Measurements from ENCODE around the gene SIGMAR1.

SIGMAR1 gene

DNA sequence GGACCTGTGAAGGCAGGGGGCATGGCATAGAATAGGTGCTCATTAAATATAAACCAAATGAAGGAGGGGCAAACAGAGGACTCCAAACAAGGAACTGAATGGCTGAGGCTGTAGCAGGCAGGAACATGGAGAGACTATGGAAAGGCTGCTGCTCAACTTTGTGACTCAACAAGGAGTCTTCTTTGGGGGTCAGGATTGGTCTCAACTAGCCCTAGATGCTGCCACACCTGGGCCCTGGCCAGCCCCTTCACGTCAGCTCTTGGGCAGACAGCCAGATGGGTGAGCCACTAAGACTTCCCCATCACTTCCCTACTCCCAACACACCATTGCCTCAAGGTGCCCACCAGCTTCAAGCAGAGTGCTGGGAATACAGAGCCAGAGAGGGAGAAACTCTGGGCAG lies 36.7 kb downstream of the SIGMAR1 start:
- DNase-seq, result no peak

DNA sequence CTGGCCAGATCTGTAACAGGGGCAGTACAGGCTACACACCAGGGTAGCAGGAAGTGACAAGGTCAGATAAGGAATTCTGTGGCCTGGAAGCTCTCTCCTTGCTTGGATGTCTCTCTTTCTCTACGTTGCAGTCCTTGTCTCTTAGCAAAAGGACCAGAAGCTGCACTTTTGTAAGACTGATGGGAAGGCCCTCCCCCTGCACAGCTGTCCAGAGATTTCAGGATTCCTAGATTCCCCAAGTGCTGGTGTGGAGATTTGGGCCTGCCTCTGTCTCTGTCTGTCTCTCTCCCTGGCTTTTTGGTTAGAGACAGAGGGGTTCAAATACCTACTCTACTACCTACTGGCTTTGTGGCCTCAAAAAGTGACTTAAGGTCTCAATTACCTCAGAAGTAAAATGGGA lies 38.0 kb downstream of the SIGMAR1 start:
- DNase-seq, result no peak

DNA sequence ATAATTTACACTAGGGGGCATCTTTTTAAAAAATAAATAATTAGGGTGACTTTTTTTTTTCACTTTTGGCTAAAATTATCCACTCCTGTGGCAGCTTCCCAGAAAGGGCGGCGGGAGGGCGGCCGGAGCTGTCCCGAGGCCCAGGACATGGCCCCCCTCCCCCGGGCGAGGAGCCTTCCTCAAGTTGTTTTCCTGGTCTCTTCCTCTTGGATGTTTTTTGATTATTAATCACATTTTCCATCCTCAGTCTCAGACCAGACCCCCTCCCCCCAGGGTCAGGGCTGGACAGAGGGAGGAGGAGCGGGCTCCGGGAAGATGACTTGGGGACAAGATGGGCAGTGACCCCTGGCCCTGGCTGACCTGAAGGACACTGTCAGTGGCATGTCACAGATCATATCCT lies 43.4 kb downstream of the SIGMAR1 start:
- DNase-seq, result no peak

DNA sequence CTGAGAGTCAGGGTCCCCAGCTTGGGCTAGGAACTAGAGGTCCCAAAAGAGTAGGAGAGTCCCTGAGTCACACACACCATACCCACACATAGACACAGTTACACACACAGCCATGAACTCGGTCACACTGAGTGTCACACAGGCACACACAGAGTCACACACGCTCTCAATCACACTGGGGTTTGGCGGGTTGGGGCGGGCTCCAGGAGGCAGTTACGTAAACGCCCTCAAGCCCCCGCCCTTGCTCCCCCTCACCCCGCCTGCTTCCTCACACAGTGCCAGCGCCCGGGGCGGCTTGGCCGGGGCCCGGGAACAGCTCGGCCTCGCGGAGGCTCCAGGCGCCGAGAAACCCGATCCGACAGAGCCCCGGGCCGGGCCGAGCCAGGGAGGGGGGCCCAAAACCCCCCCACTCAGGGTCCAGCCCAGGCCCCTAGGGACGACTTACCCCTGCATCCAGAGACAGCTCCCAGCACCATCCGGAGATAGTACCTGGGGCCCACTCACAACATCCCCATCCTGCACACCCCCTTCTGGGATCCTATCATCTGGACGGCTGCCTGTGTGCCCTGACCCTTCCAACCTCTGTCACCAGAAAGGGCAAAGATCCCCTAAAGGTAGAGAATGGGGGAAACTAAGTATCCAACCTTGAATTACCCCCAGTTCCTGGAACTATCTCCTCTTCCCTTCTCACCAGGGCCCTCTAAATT lies 44.5 kb downstream of the SIGMAR1 start:
- DNase-seq, result peak; percentile 10

DNA sequence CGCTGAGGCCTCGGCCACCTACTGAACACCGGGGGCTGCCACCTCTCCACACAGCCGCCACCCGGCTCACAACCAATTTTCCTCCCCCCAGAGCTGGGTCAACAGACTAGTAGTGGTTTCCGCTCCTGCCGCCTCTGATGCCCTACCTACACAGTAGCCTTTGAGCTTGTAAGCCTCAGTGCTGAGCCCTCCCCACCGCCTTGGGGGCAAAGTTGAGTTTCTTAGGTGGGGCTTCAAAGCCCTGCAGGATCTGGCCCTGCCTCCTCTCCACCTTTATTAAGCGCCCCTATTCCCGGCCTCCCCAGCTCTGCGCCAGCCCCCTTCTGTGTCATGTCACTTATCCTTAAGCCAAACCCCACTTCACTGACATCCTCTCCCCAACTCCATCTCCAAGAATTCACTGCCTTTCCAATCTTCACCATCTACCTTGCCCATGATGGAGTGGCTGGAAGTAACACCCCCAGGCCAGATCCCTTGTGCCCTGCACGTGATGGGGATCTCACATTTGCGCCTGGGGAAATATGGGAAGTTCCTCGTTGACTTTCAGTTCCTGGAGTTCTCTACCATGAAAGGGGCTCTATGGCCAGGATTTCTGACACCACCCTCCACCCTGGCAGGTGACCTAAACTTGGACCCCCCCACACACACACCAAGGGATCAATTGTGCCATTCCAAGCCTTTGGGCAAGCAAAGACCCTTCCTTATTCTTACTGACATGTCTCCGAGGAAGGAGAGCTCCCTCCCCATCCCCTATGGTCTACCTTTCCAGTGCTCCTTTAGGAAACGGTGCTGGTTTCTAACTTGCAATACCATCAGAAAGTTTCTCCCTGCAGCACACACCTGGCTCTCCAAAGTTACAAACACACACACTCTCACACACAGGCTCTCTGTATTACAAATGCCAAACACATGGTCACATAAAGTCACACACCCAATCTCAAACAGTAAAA lies 45.4 kb downstream of the SIGMAR1 start:
- no peak for DNase-seq

DNA sequence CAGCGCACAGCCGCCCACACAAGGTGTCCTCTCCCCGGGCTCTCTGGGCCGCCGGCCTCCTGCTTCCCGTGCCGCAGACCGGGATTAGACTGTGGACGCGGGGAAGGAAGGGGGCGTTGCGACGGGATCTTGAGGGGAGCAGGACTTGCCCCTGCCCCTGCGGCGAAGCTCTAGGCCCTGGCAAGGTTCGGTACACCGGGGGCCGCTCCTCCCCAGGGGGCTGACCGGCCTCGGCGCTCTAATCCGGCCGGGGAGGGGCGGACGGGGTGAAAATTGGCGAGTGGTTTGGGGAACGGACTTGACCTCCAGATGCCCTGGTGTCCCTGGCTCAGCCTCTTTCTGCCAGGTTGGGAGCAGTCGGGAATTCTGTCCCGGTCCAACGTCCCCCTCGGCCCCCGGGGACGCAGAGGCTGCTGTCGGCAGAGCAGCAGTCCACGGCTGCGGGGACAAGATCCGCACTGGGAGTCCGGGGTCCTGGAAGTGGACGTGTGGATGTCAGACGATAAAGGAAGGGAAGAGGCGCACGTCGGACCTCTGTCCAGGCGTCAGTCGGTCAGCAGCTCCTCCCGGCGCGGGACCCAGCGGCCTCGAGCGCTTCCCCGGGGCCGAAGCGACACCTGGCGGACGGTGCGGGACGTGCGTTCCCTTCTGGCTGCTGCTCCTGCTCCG lies 46.2 kb downstream of the SIGMAR1 start:
- peak; percentile 50 for DNase-seq

DNA sequence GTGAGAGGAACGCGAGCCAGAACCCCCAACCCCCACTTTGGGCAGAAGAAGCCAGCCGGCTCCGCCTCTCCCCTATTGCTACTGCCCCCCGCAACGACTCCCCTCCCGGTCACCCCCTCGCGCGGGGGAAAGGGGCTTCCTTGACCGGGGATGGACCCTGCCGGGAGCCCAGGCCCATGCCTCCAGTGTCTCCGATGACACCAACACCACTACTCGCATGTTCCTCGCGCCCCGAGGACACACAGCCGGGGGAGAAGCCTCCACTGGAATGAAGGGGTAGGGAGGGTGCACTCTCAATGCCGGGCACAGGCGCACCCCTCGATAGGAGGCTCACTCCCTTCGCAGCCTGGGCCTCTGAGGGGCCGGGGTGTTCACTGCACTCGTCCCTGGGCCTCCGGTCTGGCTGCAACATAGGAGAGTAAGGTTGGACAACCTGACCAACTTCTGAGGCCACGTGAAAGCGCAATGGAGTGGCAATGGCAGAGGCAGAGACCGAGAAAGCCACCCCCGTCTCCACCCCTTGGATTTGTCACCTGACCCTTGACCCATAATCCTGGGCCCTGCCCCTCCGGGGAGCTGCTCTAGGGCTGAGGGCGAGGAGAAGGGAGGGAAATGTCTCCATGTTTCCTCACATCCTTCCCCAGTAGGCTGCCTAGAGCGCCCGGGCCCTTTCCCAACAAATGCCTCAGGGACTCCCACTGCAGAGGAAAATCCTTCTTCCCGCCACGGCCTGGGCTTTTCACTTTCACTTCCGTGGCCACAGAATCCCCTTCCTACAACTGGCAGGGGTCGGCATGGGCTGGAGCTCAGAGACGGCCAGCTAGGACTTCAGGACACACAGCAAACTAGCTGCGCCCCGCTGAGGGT lies 47.0 kb downstream of the SIGMAR1 start:
- DNase-seq, result no peak

DNA sequence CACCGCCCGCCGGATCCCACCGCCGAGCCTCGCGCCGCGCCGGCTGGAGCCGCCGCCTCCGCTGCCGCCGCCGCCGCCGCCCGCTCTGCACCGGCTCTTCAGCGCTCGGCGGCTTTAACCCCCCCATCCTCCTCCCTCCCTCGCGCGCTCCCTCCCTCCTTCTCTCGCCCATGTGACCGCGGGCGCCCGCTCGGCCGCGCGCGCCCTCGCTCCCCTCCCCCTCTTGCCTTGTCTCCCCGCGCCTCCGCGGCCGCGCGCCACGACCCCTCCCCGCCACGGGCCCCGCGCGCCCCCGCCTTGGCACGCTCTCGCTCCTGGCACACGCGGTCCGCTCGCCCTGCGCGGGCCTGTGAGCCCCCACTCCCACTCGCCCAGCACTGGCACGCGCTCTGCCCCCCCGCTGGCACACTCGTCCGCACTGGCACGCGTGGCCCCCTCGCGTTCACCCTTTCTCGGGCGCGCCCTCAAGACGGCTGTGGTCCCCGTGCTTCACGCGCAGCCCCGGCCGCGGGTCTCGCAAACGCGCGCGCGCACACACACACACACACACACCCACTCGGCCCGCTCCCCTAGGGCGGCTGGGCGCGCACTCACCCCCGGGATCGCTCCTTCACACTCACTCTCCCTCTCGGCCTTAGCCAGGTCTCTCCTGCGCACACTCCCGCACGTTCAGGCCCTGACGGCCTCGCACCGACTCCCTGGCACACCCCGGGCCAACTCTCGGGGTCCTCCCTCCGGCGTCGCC lies 47.8 kb downstream of the SIGMAR1 start, which contains the start of gene CNTFR:
CNTFR (minus strand) TSS at position 89 of the 745 bp plus-strand sequence. CDS start 20,743 bp downstream, outside the sequence.
- peak; percentile 38 for DNase-seq

DNA sequence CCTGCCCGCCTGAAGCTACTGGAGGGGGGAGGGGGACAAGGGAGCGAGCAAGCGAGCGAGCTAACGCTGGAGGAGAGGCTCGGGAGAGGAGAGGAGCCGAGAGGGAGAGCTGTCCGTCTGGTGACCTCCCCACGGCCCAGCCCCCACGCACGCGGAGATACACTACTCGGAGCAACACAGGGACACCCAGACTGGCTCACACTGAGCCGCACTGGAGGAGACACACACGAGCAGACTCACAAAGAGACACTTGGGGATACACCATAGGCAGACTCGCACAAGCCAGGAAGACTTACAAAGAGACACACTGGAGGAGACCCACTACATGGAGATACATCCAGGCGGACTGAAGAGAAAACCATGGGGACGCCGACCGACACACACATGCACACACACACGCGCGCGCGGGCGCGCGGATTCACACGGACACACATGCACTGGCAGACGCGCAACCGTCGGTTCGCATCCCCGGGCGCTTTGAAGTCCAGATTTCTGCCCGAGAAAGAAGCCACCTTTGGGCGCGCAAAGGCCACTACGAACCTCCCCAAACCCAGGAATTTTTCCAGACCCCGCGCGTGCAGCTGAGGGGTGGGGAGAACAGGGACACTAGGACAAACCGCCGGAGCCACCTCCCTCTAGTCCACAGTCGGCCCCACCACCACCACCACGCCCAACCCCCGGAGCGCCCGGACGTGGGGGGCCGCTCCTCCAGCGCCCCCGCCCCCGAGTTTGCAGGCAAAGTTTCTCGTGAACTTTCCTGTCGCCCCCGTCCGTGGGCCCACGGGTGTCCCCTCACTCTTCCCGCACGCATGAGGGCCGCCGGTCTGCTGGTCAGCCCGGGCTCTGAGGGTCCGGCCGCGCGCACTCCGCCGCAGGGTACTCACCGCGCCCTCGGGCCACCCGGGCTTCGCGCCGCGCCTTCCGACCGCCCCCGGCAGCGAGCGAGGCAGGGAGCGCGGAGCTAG lies 48.6 kb downstream of the SIGMAR1 start:
- no peak for DNase-seq

DNA sequence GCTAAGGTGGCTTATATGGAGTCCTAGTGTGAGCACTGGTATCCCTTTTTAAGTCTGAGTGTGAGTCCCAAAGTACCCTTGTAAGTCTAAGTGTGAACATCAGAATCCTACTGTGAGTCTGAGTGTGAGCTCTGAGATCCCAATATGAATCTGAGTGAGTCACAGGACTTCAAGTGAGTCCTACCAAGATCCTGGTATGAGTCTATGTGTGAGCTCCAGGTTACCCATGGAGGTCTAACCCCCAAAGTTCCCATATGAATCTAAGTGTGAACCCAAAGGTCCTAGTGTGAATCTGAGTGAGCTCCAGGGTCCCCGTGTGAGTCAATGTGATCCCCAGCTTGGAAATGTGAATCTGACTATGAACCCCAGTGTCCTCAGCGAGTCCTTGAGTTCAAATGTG lies 50.3 kb downstream of the SIGMAR1 start:
- DNase-seq, result no peak

DNA sequence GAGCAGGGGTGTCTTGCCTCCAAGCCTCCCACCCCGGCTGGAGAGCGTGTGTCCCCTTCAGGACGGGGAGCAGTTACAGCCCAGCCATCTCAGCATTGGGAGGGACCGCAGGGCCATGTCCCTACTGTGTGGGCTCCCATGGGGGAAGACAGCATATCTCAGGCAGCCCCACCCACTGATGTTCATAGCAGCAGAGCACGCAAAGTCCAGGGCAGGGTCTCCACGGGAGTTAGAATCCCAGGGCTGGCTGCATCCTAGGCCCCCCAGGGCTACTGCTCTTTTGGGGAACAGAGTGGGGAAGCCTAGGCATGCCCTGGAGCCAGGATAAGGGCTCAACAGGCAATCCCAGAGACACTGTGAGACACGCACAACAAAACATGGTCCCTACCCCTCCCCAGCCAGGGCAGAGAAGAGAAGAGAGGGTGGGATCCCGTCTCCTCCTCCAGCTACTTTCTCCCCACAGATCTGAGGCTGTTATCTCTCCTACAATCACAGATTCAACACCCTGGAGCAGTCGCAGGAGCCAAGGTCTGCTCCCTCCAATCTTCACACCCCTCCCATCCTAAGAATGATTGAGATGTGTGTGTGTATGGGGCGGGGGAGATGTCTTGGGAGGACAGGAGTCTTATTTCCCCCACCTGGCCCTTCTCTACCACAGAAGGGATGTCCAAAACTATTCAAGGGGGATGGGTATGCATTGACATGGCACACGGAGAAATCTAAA lies 51.5 kb downstream of the SIGMAR1 start:
- DNase-seq, result no peak

DNA sequence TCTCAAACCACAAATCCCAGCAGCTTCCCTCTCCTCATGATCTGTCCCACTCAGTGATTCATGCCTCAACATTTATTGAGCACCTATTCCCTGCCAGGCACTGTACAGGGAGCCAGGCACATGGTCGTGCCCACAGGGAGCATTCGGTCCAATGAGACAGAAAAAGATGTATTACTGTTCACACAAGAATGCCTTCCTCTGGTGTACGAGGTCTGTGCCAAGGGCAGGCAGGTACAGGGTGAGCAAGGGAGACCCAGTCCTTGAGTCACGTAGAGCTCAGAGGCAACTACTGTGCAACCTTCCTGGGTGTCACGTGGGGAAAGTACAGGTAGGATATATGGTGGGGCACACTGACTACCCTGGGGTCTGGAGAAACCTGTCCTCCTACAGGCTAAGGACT lies 52.6 kb downstream of the SIGMAR1 start:
- no peak for DNase-seq
